Iris pigment epithelial cell (primary cell): ENCODE data around the gene ST7.
A peak's percentile ranks its signal among the peaks of the same experiment; 100 is the strongest.

Experiments used
- DNase-seq: peaks from one replicate; pipeline ENCODE4 v3.0.0-alpha.2; 2011; ENCODE audit warnings: low read depth

The ST7 gene

DNA sequence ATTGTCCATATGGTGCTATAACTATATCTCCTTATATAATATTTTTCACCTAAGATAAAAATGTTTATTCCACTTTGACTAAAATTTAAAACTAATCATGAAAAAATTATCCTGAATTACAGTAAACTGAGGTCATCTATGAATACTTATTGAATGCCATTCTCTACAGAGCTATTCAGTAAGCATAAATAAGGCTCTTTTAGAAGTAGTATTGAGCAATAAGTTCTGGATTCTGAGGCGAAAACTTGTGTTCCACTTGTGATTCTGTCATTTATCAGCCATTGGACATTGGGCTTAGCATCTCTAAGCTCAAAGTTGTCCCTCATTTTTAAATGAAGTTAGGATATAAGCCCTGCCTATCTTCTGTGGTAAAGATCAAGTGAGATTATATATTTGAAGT, 238.8 kb downstream of the ST7 start:
- peak; percentile 53 for DNase-seq

DNA sequence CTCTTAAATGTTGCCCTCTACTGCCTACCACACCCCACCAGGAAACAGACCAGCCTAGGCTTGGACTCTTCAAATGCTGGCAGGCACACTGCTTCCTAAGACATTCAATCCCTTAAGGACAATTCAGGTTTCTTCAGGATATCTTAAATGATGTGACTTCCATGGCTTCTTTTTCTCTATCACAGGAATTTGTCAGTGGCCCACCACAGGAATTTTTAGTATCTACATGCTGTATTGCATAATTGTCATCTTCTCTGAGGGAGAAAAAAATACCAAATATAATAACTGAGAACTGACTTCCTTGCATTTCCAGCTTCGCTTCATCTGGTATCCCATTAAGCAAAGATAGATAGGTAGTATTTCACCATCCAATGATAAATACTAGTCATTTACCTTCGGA, 240.3 kb downstream of the ST7 start:
- DNase-seq: peak; percentile 52

DNA sequence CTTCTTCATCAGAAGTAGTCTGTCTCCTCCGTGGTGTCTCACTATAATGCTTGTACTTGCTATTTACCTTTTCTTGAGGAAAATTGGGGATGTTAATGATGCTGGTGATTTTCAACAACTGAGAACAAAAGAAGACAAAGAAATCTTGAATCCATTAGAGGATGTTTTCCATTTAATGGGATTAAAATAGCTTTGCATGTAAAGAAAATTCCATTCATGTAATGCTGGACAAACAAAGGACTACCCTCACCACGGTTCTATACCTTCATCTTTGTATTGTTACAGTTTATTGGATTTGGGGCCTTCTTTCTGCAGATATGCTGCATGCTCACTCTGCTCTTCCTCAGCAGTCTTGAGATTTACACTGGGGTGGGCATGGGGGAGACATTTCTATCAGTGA, 241.1 kb downstream of the ST7 start:
- no peak for DNase-seq

DNA sequence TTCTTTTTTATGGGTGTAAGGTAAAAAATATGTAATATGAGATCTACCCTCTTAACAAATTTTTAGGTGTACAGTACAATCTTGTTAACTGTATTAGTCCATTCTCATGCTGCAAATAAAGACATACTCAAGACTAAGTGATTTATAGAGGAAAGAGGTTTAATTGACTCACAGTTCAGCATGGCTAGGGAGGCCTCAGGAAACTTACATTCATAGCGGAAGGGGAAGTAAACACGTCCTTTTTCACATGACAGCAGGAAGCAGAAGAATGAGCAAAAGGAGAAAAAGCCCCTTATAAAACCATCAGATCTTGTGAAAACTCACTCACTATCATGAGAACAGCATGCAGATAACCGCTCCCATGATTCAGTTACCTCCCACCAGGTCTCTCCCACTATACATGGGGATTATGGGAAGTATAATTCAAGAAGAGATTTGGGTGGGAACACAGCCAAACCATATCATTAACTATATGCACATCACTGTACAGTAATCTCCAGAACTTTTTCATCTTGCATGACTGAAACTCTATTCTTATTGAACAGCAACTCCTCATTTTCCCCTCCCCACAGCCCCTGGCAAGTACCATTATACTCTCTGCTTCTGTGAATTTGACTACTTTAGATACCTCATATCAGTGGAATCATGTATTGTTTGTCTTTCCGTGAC, 242.2 kb downstream of the ST7 start:
- DNase-seq: no peak

DNA sequence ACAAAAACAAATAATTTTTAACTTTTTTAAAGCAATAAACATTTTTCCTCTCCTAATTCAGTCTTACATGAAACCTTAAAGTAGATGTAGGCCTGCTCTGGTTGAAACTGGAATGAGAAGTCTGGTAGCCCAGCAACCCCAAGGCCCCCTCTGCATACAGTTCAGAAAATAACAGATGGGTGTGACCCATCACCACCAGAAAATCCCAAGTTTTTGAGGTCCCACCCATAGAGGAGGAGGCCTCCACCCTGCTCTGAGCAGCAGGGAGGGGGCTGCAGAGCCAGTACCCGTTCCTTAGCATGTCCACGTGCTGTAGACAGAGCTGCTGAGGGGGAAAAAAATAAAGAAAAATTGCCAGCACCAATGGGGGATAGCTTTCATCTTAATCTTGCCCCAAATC, 246.8 kb downstream of the ST7 start:
- no peak for DNase-seq

DNA sequence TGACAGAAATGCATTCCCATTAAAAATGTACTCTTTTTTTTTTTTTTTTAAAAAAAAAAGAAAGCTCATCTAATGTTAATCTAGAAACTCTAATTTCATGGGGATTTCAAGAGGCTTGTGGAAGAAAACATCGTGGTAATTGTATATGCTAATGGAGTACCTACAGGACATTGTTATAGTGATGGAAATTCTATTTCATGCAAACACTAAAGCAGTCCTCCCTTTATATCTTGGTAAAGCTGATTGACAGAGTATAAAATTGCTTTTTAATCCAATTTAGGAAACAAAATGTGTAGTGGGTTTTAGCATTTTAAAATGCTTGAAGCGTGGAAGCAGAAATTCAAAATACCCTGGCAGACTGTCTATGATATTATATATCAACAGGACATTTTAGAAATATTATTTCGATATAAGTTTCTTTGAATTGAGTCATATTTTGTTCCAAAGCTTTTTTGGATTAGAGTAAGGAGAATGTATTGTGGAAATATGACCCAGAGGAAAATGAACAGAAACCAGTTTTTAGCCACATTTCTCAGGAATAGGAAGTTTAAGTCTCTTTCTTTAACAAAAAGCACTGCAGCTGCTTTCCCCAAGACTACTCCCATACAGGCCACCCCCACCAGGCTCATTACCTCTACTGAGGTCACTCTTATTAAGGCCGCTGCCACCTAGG, 247.6 kb downstream of the ST7 start:
- no peak for DNase-seq

DNA sequence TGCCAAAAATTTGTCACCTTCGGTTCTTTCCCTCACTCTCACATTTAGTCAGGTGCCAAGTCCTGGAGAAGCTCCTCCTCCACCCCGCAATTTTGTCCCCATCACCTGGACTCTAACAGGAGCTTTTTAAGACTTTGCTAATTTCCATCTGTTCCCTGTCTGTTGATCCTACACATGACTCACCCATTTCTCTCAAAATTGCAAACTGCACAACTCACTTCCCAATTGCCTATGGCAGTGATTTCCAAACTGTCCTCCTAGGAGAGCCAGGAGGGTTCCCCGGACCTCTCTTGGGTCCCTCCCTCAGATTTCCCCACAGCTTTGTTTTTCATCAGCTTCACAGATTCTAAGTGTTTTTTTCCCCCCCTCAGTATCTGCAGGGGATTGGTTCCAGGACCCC, 249.2 kb downstream of the ST7 start:
- DNase-seq: no peak

DNA sequence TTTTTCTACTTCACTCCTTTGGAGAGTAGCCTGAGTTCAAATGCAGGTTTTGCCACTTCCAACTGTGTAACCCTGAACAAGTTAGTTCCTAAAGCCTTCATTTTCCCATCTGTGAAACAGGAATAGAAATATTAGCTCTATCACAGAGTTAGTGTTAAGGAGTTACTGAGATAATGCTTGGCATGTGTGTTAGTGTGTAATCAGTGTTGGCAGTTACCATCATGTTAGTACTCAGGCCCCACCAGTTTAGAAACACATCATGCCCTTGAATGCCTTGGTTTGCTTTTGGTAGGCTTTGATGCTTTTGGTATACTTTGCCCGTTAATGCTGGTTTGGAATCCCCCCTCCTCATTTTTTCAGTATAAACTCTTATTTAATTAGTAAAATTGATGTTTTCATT, 249.9 kb downstream of the ST7 start:
- no peak for DNase-seq

DNA sequence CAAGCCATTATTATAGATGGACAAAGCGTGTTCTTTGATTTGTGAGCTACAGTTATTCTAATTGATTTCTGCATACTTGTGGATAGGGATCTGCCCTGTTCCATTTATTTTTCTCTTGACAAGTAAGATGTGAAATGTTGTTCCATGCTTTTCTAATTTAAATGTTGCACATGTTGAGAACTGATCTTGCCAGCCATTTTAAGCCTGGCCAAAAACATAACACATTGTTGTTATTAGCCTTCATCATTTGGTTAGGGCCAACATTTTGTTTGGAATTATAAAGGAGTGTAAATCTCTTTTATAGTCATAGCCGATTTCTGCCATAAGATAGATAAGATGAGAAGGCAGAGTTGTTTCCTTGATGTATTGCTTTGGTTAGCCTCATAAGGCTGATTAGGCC, 252.6 kb downstream of the ST7 start:
- no peak for DNase-seq

DNA sequence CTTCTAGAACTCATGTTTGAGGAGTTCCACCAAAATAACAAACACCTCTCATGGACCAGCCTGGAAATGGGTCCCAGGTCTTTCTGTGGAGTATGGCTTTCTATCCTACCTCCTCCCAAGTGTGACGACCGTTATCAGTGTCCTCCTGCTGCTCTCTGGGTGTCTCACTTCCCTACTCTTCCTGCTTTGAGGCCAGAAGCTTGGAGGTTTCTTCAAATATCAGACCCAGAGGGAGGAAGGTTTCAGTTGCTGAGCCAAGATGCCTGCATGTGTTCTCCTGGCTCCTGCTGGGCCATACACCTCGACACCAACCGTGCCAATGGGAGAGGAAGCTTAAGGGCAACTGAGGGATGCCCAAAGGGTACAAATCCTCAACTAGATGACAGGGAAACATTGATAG, 255.0 kb downstream of the ST7 start:
- no peak for DNase-seq

DNA sequence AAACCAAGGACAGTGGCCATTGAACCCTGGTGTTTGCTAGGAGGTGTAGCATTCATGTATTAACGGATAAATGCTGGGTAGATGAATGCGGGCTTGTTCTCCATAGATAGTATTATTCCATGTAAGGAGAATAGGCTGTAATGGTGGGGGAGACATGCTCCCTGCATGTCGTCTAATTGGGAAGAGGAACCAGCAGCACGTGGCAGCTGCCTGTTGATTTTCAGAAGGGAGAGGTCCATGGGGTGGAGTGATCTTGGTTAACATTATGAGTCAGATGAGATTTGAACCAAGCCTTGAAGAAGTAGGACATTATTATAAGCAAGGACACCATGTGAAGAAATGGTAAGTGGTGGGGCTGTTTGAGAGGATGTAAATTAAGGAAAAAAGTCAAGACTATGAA, 257.1 kb downstream of the ST7 start:
- DNase-seq: no peak

DNA sequence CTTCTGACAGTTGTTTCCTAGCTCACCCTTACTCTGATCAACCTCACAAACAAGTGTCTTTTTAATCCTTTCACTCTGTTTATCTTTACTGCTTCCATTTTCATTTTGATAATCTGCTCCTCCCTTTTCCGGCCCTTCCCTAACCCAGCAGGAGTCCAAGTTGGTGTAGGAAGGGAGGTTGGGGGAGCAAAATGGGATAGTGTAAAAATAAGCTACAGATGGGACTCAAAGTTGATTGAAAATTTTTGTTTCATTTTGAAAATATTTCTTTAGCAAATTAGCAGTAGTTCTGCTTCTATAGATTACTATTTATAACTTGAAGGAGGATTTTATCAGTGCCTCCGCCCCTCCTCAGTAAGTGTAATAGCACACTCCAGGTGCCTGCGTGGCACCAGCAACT, 257.6 kb downstream of the ST7 start:
- no peak for DNase-seq

DNA sequence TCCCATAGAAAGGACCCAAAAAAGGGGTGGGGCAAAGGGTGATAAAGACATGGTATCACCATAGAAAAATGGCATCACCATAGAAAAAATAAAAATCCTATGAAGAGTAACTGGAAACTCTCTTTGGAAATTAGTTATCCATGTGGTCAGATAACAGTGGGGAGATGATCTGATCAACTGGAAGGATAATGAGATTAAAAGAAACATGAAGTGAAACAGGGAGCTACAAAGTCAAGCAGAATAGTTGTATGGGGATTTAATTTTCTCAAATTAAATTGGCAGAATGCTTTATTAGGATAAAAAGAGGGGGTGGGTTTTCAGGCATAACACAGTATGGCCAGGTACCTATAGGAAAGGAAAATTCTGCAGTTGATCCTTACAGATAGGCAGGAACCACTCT, 258.3 kb downstream of the ST7 start:
- no peak for DNase-seq

DNA sequence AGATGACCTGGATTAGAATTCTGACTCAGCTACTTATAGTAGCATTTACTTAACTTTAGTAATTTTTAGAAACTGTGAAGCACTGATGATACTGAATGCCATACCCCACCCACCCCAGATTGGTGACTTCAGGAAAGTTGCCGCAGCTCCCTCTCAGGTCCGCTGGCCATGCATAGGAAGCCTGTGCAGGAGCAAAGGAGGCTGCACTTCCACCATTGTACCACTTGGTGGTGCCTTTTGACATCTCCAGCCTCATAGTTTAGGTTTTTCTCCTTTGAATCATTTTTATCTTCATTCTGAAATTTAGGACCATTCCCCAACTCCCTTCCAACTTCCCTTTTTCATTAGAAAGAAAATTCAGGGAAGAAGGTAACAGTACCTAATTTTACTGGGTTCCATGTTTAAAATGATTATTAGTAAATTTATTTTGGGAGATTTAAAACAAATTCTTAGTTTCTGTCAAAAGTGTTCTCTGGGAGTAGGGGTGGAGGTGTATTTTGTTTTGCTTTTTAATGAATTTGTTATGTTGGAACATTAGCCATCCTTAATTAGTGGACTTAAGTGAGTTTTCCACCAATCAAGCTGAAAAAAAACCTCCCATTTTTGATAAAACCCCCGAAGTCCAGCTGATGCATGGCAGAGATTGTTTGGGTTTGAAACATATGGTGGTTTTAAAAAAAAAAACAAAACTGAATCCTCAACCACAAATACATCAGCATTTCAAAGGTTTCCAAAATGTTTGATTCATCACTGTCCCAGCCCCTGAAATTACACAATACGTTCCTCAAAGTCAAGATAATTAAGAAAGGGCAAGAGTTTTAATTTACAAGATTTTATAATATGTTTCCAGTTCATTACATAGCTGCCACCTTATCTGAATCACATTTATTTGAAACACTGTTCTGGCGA, 259.9 kb downstream of the ST7 start:
- DNase-seq: peak; percentile 72

DNA sequence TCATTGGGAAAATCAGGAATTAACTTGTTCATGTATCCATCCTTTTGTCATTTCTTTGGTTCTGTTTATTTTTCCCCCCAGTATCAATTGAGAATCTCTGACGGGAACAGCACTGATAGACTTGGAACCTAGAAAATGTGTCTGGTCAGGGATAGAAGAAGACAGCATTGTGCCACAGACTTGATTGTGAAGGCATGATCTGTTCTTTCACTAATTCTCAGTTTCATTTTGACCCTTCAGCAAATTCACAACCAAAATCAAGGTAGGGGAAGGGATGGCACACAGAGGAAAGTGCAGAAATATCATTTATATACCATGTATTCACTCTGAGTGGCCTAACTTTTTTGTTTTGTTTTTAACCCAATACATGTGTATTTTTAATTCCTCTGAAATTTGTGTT, 262.7 kb downstream of the ST7 start:
- DNase-seq: no peak

DNA sequence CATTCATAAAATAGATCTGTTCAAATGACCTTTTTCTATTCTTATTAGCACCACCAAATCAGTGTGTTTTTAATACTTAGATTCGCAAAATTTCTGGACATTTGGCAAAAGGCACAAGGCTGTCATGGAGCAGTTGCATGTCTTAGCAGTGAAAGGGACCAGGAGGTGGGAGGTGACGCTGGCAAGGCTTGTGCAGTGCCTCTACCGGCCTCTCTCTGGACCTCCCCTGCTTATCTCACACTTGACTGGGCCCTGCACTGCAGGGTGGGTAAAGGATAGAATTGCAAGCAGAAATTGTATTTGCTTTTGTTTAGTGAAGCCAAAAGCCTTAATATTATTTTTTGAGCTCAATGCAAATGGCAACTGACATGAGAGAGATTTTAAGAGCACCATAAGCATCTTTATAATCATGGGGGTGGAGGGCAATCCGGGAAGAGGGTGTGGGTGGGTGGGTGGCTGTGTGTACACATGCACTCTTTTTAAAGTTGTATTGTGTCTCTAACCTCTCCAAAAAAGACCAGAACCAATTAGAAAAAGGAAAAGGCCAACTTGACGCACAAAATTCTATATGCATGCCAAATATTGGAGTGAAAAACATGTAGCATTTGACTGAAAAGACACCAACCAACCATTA, 263.3 kb downstream of the ST7 start:
- DNase-seq: no peak

DNA sequence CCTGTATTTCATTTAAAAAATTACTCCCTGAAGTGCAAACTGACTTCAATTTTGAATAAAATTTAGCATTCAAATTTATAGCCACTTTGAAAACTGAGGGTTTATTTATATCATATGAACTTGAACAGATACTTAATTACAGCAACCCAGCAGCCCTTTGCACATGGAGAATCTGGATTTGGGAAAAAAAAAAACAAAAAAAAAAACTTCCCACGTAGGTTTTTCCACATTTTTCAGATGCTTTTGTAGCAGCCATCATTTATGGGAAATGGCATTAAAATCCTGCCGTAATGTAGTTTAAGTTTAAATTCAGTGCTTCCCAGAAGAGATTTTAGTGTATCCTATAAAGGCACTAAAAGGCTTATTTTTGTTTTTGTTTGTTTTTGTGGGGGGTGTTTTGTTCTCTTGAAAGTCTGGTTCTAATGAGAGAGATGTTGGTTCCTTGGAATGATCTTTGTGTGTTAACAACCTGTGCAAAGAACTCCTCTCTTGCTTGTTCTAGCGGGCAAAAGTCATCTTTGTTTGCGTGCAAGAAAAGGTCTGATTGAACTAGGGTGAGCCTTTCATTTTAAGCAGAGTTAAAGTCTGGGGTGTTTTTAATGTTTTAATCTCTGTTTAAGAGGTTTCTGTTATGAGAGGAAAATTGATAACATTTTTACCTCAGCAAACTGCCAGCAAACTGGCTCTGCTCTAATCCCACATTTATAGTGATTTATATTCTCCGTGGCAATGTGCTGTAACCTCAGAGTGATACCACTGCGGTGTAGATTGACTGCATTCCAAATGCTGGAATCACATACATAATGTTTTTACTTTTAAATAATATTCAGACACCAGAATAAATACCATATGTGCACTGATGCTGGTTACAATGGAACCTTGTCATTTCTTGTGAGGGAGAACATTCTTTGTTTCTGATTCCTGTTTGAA, 264.1 kb downstream of the ST7 start:
- DNase-seq: peak; percentile 80

DNA sequence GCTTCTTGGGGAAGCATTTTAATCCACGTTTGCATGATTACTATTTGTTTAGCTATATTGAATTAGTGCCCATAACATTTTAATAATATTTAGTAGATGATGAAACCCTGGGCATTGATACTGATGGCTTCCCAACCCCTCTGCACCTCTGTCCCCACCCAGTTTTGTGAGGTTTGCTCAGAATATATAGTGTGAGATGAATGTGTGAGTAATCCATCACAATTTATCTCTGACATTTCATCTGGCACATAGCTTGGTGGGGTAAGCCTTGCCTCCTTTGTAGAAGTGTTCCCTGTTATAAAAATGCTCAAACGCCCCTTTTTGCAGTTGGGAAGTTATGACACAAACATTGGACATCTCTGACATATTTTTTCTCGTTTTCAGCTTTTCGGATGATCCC, 265.4 kb downstream of the ST7 start:
- DNase-seq: peak; percentile 20

DNA sequence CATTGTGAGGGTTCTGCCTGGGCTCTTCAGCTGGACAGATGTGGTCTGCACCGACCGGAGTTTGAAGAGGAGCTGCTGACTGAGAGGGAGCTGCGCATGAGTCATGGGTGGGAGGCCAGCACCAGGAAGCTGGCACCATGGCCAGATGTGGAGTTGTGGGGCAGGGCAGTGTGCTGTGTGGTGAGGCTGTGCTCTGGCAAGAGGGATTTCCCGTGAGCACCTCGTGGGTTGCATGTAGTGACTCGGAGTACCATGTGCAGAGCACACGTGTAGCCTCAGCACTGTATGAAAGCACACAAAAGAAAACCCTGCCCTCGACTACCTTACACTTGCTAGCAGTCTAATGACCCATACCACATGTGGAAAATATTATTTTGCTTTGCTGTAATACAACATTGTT, 266.2 kb downstream of the ST7 start:
- DNase-seq: peak; percentile 18

DNA sequence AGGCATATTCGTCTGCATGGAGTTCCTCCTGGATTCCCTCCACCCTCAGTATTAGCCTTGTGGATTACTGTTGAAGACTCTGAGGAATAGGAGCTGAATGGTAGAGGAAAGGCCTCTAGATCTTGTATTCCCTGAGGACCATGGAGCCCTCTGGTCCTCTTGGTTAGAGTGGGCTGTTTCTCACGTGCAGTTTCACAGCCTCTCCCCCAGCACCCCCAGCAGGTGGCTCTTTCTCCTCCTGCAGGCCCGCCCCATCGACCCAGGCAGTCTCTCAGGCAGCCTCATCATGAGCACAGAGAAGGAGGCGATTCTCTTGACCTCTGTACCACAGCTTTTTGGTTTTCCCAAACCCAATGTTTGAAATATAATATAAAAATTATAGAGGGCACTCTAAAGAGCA, 267.5 kb downstream of the ST7 start:
- no peak for DNase-seq

DNA sequence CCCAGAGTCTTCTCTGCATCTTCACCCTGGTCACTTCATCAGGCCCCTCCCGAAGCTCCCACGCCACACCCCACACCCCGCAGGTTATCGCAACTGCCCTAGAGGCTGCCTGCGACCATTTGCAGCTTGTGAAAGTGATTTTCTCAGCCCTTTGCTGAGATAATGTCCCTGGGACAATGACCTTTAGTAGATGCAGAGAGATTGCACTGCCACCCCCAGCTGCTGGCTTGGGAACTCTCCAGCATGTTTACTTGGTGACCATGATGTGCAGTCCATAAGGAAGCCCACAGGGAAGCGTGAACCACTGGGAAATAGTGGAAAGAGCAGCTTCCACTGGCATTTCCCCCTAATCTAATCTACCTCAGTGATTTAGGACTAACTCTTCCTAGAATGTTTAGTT, 272.2 kb downstream of the ST7 start:
- no peak for DNase-seq

DNA sequence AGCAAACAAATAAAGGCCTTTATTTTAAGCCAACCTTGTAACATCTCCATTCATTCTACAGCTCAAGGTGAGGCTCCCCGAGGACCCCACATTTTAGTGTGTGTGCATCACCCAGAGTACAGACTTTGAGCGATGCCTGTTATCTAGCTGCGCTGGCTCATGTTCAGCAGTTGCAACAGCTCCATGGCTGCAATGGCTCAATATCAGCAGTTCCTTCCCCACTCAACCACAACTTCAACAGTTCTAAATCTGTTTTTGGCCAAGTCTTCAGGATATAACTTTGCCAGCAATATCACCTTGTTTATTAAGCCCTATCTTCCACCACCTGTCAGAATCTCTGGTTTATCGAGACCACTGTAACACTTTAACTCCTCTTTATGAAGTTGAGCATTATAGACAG, 273.8 kb downstream of the ST7 start:
- DNase-seq: peak; percentile 87
